GM06990 (cell line): ENCODE measurements around the gene C13orf46.
"Not testable (repeated sequence)": the region's sequence is repeated elsewhere in the genome, so short reads cannot be mapped to it uniquely, and the experiment has no call there.

Experiments used
- DNase-seq: peaks from one replicate; pipeline ENCODE4 v3.0.0-alpha.2; 2011; ENCODE audit not compliant: insufficient read length; ENCODE audit errors: extremely low read depth
- H3K27me3 ChIP-seq: replicated peaks from 2 replicates; pipeline ENCODE4 v1.6.0; 2011; ENCODE audit warnings: low read length; ENCODE audit not compliant: control insufficient read depth, insufficient read depth
- H3K36me3 ChIP-seq: 2 replicates; pipeline ENCODE4 v1.5.1; 2011; ENCODE audit warnings: low read length; ENCODE audit not compliant: control insufficient read depth, insufficient read depth
- H3K4me3 ChIP-seq: replicated peaks from 2 replicates; pipeline ENCODE4 v1.5.1; 2011; ENCODE audit warnings: low read depth, mild to moderate bottlenecking, control low read depth, low read length
- CTCF ChIP-seq: IDR thresholded peaks from 2 replicates; pipeline ENCODE4 v1.5.1; 2011; ENCODE audit warnings: low read length, control low read depth, mild to moderate bottlenecking, inconsistent platforms; ENCODE audit not compliant: insufficient read depth, poor library complexity, severe bottlenecking

Gene C13orf46

DNA sequence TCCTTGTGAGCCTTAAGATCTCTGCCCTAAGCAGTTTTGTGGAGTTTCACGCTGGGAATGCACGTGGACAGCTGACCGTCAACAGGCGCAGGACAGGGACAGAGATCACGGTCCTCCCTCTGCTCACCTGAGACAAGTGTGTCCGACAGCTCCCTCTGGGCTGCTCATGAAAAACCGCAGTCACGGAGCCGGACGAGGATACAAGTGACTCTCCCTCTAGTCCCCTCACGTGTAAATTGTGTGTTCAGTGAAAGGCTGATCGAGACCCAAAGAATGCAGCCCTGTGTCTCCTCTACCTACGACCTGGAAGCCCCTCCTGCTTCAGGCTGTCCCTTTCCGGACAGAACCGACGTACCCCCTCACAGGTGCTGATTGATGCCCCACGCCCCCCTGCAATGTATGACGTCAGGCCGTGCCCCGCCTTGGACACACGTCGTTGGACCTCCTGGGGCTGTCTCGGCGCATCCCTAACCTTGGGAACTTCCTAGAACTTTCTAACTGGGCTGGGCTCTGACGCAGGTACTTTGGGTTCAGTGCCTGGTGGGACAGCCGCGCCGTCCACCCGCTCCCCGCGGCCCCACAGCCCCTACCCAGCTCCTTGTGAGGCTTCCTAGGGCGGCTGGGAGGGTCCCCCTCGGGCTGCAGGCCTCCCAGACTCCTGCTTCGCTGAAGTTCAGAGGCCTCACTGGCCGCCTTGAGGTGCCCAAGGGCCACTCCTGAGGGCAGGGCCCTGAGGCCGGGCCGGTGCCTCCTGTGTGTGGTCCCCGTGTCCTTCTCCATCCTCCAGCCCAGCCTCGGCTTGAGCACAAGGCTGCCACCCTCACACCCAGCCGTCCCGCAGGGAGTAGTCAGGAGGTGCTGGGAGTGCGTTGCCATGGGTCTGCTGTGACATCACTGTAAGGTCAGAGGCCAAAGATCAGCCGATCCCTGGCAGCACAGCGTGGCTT lies at the start of gene C13orf46:
C13orf46 (minus strand) TSS at position 859 of the 947 bp plus-strand sequence; CDS start at position 780, 79 bp downstream.
- DNase-seq: no peak
- Histone ChIP-seq H3K36me3 (peaks cover 10% of the 10 kb centered on the region), H3K4me3 (no peak within 1 kb of the TSS), H3K27me3 (no peaks in the 10 kb centered on the region)
- no peak for TF ChIP-seq CTCF

DNA sequence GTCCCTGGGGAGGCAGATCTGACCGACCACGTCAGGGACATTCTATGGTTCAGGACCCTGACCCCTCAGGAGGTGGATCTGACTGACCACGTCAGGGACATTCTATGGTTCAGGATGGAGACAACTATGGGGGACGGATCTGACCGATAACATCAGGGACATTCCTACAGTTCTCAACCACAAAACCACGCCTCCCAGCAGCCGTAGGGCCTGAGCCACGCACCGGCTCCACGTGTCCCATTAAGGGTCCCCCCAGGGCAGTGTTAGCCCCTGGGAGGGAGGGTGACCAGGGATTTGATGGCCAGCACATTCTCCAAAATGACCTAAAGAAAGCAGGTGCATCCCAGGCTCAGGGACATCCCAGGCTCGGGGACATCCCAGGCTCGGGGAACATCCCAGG lies 49.0 kb upstream of the C13orf46 start:
- TF ChIP-seq CTCF: no peak
- Histone ChIP-seq H3K36me3 (peaks cover 26% of the 10 kb centered on the region), H3K27me3 (no peaks in the 10 kb centered on the region), H3K4me3 (no peak overlapping the region)
- DNase-seq: no peak

DNA sequence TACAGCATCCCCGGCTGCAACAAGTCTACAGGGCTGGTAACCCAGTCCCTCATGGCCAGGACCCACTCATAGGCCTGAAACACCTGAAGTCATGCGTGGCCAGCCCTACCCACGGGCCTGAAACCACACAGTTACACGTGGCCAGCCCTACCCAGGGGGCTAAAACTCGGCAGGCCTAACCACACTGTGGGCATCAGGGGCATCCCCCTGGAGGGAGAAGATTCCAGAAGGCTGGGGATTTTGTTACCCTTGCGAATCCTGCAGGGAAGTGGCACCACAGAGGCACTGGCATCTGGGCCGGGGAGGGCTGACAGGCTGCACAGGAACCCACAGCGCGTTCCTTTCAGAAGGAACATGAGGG lies 48.4 kb upstream of the C13orf46 start:
- no peak for DNase-seq
- TF ChIP-seq CTCF: no peak
- H3K36me3 ChIP-seq: peaks cover 28% of the 10 kb centered on the region
- no peaks in the 10 kb centered on the region for H3K27me3 ChIP-seq
- no peak overlapping the region for H3K4me3 ChIP-seq

GRCh38 chr13:114021464-114022308 lies 47.8 kb upstream of the C13orf46 start:
- Histone ChIP-seq H3K36me3 (peaks cover 29% of the 10 kb centered on the region), H3K4me3 (no peak overlapping the region), H3K27me3 (no peaks in the 10 kb centered on the region)
- no peak for DNase-seq
- no peak for TF ChIP-seq CTCF

- Histone ChIP-seq H3K36me3 (peaks cover 31% of the 10 kb centered on the region), H3K27me3 (no peaks in the 10 kb centered on the region), H3K4me3 (no peak overlapping the region)
- DNase-seq: no peak
- no peak for TF ChIP-seq CTCF
Observed at GRCh38 chr13:114020750-114021463, 47.0 kb upstream of the C13orf46 start.

- H3K27me3 ChIP-seq, DNase-seq, H3K4me3 ChIP-seq: not testable (repeated sequence)
- peaks cover 37% of the 10 kb centered on the region for H3K36me3 ChIP-seq
Observed at GRCh38 chr13:114020134-114020533, 46.3 kb upstream of the C13orf46 start.
